ENCODE results near the gene GUK1. TPM values are rescaled to one million over a fixed set of nuclear protein-coding genes. Genes with fewer than 3 reads are reported as not detected.

Gene GUK1
- total RNA-seq, 2 experiments from 2014 or later: 154 to 197 TPM

DNA sequence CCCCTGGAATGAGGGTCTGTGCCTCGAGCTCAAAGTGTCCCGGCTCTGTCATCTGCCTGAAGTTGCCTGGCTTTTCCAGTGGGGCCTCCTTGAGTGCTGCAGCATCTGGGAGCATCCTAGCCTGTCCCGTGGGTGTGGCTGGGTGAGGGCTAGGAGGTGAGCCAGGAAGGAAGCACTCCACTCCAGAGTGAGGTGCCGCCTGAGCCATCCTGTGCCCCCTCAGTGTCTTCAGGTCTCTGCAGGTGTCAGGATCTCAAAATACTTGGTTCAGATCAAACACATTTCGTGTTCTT is 37.0 kb downstream of the GUK1 start:
- H3K79me2 ChIP-seq (ENCODE audit: insufficient read depth, low read depth, low read length): no peaks in the 10 kb centered on the region
- TF ChIP-seq, protein P1, sequence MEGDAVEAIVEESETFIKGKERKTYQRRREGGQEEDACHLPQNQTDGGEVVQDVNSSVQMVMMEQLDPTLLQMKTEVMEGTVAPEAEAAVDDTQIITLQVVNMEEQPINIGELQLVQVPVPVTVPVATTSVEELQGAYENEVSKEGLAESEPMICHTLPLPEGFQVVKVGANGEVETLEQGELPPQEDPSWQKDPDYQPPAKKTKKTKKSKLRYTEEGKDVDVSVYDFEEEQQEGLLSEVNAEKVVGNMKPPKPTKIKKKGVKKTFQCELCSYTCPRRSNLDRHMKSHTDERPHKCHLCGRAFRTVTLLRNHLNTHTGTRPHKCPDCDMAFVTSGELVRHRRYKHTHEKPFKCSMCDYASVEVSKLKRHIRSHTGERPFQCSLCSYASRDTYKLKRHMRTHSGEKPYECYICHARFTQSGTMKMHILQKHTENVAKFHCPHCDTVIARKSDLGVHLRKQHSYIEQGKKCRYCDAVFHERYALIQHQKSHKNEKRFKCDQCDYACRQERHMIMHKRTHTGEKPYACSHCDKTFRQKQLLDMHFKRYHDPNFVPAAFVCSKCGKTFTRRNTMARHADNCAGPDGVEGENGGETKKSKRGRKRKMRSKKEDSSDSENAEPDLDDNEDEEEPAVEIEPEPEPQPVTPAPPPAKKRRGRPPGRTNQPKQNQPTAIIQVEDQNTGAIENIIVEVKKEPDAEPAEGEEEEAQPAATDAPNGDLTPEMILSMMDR (conservative IDR thresholded peaks at IDR 0.05; ENCODE audit: low read length): no peak
- TF ChIP-seq EZH2phosphoT487 (IDR thresholded peaks at IDR 0.05; ENCODE audit: borderline replicate concordance, low read depth, low read length): no peak
- no peak for DNase-seq (ENCODE audit: low spot score)
- no peaks in the 10 kb centered on the region for H3K9me3 ChIP-seq (ENCODE audit: low read length)
- no peak overlapping the region for H3K4me2 ChIP-seq (ENCODE audit: low read length)
- CTCF ChIA-PET (ENCODE audit: unreplicated experiment): interaction anchor here (0.6 kb wide), 2 partner anchors 11 to 12 kb away, joined by 3 to 5 read pairs; partner anchors contain the start of gene IBA57
- BruUV-seq (replicated peaks): no TSS peak
- H3K4me3 ChIP-seq (ENCODE audit: low read depth, low read length, poor library complexity, severe bottlenecking): no peak overlapping the region
- peaks cover 9% of the 10 kb centered on the region; the same call in 1 of the 2 replicates for H3K36me3 ChIP-seq (ENCODE audit: insufficient read depth, low read length)
- POLR2A ChIA-PET: no interaction called here
- H3K27ac ChIP-seq (ENCODE audit: low read depth, low read length, poor library complexity, severe bottlenecking): no peak overlapping the region
- H4K20me1 ChIP-seq (ENCODE audit: insufficient read depth, low read length): no peaks in the 10 kb centered on the region
- no peaks in the 10 kb centered on the region for H3K9me2 ChIP-seq (ENCODE audit: insufficient read depth, low read length)
- H2AFZ ChIP-seq (ENCODE audit: low read length): no peak overlapping the region
- intact Hi-C loops (cut with micrococcal nuclease; ENCODE audit: unreplicated experiment): no loop called here
- no peaks in the 10 kb centered on the region for H3K4me1 ChIP-seq (ENCODE audit: insufficient read depth, low read length, poor library complexity, severe bottlenecking)

DNA sequence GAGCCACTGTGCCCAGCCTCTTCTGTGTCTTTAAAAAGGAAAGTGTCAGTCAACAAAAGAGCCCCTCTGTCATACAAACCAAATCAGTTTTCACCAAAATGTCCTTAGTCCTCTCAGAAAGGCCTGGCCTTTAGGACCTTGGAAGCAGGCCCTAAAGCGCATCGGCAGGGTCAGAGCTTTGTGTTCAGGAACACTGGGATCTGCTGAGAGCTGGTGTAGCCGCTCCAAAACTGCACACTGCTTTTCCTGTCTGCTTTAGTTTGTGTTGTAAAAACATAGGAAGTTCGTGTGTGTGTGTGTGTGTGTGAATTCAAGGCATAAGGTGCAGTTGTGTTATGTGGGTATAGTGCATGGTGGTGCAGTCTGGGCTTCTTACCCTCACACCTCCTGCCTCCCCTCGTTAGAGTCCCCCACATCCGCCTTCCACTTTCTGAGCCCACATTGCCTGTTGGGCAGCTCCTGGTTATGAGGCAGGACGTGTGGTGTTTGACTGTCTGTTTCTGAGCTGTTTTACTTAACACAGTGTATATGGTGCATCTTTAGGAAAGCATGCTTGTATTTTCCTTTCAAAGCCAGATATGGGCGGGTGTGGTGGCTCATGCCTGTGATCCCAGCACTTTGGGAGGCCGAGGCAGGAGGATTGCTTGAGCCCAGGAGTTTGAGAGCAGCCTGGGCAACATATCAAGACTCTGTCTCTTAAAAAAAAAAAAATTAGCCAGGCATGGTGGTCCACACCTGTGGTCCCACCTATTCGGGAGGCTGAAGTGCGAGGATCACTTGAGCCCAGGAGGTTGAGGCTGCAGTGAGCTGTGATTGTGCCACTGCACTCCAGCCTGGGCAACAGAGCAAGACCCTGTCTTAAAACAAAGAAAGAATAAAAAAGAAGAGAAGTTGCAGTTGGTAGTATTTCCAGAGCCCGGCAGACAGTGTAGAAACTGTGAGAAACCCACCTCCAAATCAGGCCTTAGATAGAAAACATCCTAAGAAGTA is 37.9 kb downstream of the GUK1 start:
- TF ChIP-seq, protein P1 (conservative IDR thresholded peaks at IDR 0.05; ENCODE audit: low read length): no peak
- TF ChIP-seq EZH2phosphoT487 (IDR thresholded peaks at IDR 0.05; ENCODE audit: borderline replicate concordance, low read depth, low read length): no peak
- no peak for DNase-seq (ENCODE audit: low spot score)
- Histone ChIP-seq H3K4me1 (ENCODE audit: insufficient read depth, low read length, poor library complexity, severe bottlenecking) (no peaks in the 10 kb centered on the region), H3K79me2 (ENCODE audit: insufficient read depth, low read depth, low read length) (no peaks in the 10 kb centered on the region), H3K9me2 (ENCODE audit: insufficient read depth, low read length) (no peaks in the 10 kb centered on the region), H3K4me3 (ENCODE audit: low read depth, low read length, poor library complexity, severe bottlenecking) (no peak overlapping the region), H3K36me3 (ENCODE audit: insufficient read depth, low read length) (peaks cover 9% of the 10 kb centered on the region; the same call in 1 of the 2 replicates), H3K27ac (ENCODE audit: low read depth, low read length, poor library complexity, severe bottlenecking) (no peak overlapping the region), H3K4me2 (ENCODE audit: low read length) (no peak overlapping the region), H3K9me3 (ENCODE audit: low read length) (no peaks in the 10 kb centered on the region), H2AFZ (ENCODE audit: low read length) (no peak overlapping the region), H4K20me1 (ENCODE audit: insufficient read depth, low read length) (no peaks in the 10 kb centered on the region)
- BruUV-seq (replicated peaks): no TSS peak
- CTCF ChIA-PET (ENCODE audit: unreplicated experiment): no interaction called here
- POLR2A ChIA-PET: interaction anchor here (0.6 kb wide), 1 partner anchor 21 kb away, joined by 3 read pairs; no protein-coding TSS in a partner anchor
- intact Hi-C loops (cut with micrococcal nuclease; ENCODE audit: unreplicated experiment): no loop called here
